Progenitor cell of endocrine pancreas (in vitro differentiated cells): ENCODE data around the gene ERCC3. TPM values are rescaled to one million over a fixed set of nuclear protein-coding genes. Genes with fewer than 3 reads are reported as not detected.
"Not testable (repeated sequence)": the region's sequence is repeated elsewhere in the genome, so short reads cannot be mapped to it uniquely, and the experiment has no call there.

Source experiments
- DNase-seq: peaks from one replicate; pipeline ENCODE4 v3.0.0; 2021; ENCODE audit warnings: low spot score; ENCODE audit not compliant: unreplicated experiment
- H3K27ac Mint-ChIP-seq: 2 replicates; pipeline ENCODE4 v1.8.0; 2021; ENCODE audit warnings: mild to moderate bottlenecking, moderate library complexity, mixed read lengths
- H3K27me3 Mint-ChIP-seq: 2 replicates; pipeline ENCODE4 v1.8.0; 2021; ENCODE audit warnings: mixed read lengths
- H3K36me3 Mint-ChIP-seq: 2 replicates; pipeline ENCODE4 v1.8.0; 2022; ENCODE audit warnings: mixed read lengths; ENCODE audit not compliant: insufficient read depth
- H3K4me1 Mint-ChIP-seq: 2 replicates; pipeline ENCODE4 v1.8.0; 2021; ENCODE audit warnings: low read depth, mixed read lengths
- H3K4me3 Mint-ChIP-seq: 2 replicates; pipeline ENCODE4 v1.8.0; 2021; ENCODE audit warnings: low read depth, mild to moderate bottlenecking, moderate library complexity, mixed read lengths
- H3K9me3 Mint-ChIP-seq: 2 replicates; pipeline ENCODE4 v1.8.0; 2021; ENCODE audit warnings: low read depth, mixed read lengths
- total RNA-seq: library from RNA; stranded (reverse); gene quantifications from 2 replicates; pipeline ENCODE4 v1.2.1, GENCODE V29; 2021
- TF ChIP-seq, protein P1 (sequence below): fragments of 200-600 bp; sonication (generic); IDR thresholded peaks from one replicate; pipeline ENCODE4 v1.5.0; 2021; ENCODE audit warnings: antibody characterized with exemption, mild to moderate bottlenecking; ENCODE audit not compliant: unreplicated experiment

The ERCC3 gene
- total RNA-seq, 1 donor from 2014 or later: 65.8 TPM

DNA sequence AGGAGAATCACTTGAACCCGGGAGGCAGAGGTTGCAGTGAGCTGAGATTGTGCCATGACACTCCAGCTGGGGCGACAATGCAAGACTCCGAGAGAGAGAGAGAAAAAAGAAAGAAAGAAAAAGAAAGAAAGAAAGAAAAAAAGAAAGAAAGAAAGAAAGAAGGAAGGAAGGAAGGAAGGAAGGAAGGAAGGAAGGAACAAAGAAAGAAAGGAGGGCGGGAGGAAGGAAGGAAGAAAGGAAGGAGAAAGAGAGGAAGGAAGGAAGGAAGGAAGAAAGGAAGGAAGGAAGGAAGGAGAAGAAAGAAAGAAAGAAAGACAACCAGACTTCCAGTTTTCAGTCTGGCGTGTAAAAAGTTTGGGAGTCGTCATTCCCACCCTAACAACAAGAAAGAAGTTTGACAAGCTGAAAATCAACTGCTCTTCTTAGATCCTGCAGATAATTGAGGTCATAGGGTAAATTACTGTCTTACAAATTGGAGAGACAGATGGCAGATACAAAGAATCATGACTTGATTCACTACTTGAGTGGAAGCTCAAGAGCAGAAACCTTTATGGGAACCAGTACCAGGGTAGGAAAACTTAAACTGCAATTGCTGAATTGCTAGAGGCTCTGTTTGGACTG, 58.8 kb downstream of the ERCC3 start:
- H3K9me3 Mint-ChIP-seq: peaks cover 9% of the 10 kb centered on the region
- no peaks in the 10 kb centered on the region for H3K27me3 Mint-ChIP-seq
- peaks cover 5% of the 10 kb centered on the region for H3K36me3 Mint-ChIP-seq
- H3K4me3 Mint-ChIP-seq: no peak overlapping the region
- TF ChIP-seq, protein P1, sequence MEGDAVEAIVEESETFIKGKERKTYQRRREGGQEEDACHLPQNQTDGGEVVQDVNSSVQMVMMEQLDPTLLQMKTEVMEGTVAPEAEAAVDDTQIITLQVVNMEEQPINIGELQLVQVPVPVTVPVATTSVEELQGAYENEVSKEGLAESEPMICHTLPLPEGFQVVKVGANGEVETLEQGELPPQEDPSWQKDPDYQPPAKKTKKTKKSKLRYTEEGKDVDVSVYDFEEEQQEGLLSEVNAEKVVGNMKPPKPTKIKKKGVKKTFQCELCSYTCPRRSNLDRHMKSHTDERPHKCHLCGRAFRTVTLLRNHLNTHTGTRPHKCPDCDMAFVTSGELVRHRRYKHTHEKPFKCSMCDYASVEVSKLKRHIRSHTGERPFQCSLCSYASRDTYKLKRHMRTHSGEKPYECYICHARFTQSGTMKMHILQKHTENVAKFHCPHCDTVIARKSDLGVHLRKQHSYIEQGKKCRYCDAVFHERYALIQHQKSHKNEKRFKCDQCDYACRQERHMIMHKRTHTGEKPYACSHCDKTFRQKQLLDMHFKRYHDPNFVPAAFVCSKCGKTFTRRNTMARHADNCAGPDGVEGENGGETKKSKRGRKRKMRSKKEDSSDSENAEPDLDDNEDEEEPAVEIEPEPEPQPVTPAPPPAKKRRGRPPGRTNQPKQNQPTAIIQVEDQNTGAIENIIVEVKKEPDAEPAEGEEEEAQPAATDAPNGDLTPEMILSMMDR: no peak
- H3K27ac Mint-ChIP-seq: no peak overlapping the region
- DNase-seq: no peak
- no peaks in the 10 kb centered on the region for H3K4me1 Mint-ChIP-seq

DNA sequence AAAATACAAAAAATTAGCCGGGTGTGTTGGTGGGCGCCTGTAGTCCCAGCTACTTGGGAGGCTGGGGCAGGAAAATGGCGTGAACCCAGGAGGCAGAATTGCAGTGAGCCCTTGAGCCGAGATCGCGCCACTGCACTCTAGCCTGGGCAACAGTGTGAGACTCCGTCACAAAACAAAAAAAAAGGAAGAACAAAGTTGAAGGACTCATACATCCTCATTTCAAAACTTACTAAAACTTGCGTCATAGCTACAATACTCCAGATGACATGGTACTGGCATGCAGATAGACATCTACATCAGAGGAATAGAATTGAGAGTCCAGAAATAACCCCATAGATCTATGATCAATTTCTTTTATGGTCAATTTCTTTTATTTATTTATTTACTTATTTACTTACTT, 60.2 kb downstream of the ERCC3 start:
- Mint-ChIP-seq H3K27me3 (no peaks in the 10 kb centered on the region), H3K4me3 (no peak overlapping the region), H3K36me3 (peaks cover 5% of the 10 kb centered on the region), H3K4me1 (no peaks in the 10 kb centered on the region), H3K9me3 (peaks cover 9% of the 10 kb centered on the region), H3K27ac (no peak overlapping the region)
- DNase-seq: no peak
- TF ChIP-seq, protein P1: no peak

DNA sequence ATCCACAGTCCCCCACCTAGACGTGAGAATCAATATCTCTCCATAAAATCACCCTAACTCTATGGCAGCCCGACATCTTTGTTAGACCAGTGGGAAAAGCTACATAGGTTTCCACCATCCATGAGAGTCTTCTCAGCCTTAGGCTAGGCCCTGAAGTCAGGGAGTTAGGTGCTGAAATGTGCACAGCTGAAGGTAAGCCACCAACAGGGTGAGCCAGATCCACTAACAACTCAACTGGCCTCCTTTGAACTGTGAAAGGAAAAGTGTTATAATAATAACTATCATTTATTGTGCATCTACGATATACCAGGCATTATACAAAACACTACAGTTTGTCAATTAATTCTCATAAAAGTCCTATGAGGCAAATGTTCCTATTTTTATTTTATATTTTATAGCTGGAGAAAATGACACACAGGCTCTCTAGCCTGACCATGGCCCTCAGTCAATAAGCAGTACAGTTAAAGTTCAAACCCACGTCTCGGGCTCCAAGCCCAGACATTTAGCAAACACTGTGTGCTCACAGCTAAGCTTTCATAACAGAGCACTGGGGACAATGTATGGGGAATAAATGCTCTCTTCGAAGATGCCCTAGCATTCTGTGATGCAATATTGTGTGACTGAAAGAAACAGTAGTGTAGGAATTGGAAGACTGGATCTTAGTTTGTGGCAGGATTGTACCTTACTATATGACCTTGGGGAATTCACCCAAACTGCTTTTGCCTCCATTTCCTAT, 62.6 kb downstream of the ERCC3 start:
- Mint-ChIP-seq H3K27ac (no peak overlapping the region), H3K27me3 (peaks cover 6% of the 10 kb centered on the region), H3K9me3 (no peaks in the 10 kb centered on the region), H3K4me3 (no peak overlapping the region), H3K36me3 (no peaks in the 10 kb centered on the region), H3K4me1 (peaks cover 6% of the 10 kb centered on the region)
- TF ChIP-seq, protein P1: no peak
- DNase-seq: no peak

DNA sequence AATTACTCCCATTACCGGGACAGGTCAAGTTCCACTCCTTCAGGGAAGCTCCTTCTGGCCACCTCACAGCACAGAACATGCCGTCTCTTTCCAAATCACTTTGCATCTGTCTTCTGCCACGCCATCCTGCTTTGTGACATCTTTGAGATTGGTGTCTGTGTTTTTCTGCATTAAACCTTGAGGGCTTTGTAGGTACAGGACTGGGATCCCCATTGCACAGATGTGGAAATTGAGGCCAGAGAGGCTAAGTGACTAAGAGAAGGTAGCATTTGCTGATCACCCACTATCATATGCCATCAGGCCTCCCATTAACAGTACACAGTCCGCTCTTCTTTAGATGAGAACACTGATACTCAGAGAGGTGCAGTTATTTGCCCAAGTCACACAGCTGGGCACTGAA, 64.4 kb downstream of the ERCC3 start:
- no peak overlapping the region for H3K27ac Mint-ChIP-seq
- H3K36me3 Mint-ChIP-seq: no peaks in the 10 kb centered on the region
- TF ChIP-seq, protein P1: no peak
- peaks cover 18% of the 10 kb centered on the region for H3K4me1 Mint-ChIP-seq
- H3K27me3 Mint-ChIP-seq: peaks cover 21% of the 10 kb centered on the region
- no peak for DNase-seq
- H3K4me3 Mint-ChIP-seq: no peak overlapping the region
- H3K9me3 Mint-ChIP-seq: no peaks in the 10 kb centered on the region

DNA sequence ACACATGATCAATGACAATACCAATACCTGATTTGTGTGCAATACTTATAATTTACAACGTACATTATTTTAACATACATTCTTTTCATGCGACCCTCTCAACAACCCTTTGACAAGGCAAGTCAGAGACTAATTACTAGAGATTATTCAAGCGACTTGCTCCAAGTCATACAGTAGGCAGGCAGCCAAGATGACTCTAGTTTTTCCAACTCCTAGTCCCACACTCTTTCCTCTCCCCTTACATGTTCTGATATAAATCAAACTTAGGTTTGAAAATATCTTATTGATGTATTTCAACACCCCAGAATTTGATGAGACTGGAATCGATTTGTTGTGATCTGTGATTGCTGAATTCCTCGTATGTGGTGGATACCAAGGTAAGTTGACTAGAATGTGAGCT, 65.8 kb downstream of the ERCC3 start:
- Mint-ChIP-seq H3K36me3 (no peaks in the 10 kb centered on the region), H3K9me3 (no peaks in the 10 kb centered on the region), H3K27me3 (peaks cover 21% of the 10 kb centered on the region), H3K27ac (no peak overlapping the region), H3K4me3 (no peak overlapping the region), H3K4me1 (peaks cover 26% of the 10 kb centered on the region)
- TF ChIP-seq, protein P1: no peak
- no peak for DNase-seq

DNA sequence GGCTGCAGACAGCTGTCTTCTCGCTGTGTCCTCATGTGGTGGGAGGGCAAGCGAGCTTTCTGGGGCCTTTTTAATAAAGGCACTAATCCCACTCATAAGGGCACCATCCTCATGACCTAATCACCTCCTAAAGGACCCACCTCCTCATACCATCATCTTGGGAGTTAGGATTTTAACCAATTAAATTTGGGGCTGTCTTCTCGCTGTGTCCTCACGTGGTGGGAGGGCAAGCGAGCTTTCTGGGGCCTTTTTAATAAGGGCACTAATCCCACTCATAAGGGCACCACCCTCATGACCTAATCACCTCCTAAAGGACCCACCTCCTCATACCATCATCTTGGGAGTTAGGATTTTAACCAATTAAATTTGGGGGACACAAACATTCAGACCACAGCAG, 66.7 kb downstream of the ERCC3 start:
- not testable (repeated sequence) for DNase-seq, H3K36me3 Mint-ChIP-seq, H3K9me3 Mint-ChIP-seq, H3K27ac Mint-ChIP-seq, H3K4me3 Mint-ChIP-seq
- peaks cover 30% of the 10 kb centered on the region for H3K4me1 Mint-ChIP-seq
- H3K27me3 Mint-ChIP-seq: peaks cover 21% of the 10 kb centered on the region
